ENCODE measurements around the gene FYN. TPM values are rescaled to one million over a fixed set of nuclear protein-coding genes. Genes with fewer than 3 reads are reported as not detected.
A peak's percentile ranks its signal among the peaks of the same experiment; 100 is the strongest.

Gene FYN
- polyA plus RNA-seq, 1 donor from 2014 or later = 45.9 TPM

DNA sequence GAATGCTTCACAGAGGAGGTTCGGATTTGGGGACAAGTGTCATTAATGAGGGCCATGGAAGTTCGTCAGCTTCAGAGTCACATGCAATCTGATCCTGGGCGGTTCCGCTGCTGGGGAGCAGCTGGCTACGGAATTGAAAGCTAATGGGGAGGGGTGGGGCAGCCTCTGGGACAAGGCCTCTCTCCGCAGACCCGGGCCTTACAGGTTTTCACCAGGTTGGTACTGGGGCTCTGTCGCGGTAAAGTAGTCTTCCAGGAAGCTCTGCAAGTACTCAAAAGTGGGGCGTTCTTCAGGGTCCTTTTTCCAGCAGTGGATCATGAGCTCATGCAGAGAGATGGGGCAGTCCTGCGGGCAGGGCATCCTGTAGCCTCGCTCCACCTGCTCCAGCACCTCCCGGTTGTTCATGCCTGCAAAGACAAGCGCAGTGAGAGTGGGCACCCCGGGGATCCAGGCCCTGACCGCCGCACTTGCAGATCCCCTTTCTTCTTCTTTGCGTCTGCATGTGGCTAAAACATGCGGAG lies 211.7 kb downstream of the FYN start:
- Mint-ChIP-seq H3K36me3 (no peaks in the 10 kb centered on the region), H3K27ac (peak overlapping the region in 1 of 3 donors; percentile 48), H3K27me3 (no peaks in the 10 kb centered on the region), H3K9me3 (no peaks in the 10 kb centered on the region), H3K4me3 (no peak overlapping the region), H3K4me1 (peaks cover 0 to 5% (median 2%) of the 10 kb centered on the region in 3 donors)

DNA sequence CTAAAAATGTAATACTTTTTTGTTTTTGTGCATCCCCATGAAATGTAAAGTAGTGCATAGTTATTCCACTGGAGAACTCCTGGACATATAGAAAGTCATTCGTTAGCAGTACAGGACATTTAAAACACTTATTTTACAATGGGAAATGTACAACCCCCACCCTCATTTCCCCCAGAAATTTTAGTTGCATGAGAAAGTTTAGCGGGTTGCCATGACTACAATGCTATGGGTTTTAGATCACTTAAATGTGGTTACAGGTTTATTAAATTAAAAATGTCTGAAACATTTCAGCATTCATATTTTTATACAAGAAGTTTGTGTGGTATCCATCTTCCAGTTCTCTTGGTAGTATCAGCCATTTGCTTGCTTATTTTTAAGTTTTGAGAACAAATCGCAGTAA lies 212.7 kb downstream of the FYN start:
- Mint-ChIP-seq H3K27me3 (no peaks in the 10 kb centered on the region), H3K27ac (no peak overlapping the region), H3K4me1 (peaks cover 0 to 5% (median 2%) of the 10 kb centered on the region in 3 donors), H3K9me3 (no peaks in the 10 kb centered on the region), H3K36me3 (no peaks in the 10 kb centered on the region), H3K4me3 (no peak overlapping the region)

DNA sequence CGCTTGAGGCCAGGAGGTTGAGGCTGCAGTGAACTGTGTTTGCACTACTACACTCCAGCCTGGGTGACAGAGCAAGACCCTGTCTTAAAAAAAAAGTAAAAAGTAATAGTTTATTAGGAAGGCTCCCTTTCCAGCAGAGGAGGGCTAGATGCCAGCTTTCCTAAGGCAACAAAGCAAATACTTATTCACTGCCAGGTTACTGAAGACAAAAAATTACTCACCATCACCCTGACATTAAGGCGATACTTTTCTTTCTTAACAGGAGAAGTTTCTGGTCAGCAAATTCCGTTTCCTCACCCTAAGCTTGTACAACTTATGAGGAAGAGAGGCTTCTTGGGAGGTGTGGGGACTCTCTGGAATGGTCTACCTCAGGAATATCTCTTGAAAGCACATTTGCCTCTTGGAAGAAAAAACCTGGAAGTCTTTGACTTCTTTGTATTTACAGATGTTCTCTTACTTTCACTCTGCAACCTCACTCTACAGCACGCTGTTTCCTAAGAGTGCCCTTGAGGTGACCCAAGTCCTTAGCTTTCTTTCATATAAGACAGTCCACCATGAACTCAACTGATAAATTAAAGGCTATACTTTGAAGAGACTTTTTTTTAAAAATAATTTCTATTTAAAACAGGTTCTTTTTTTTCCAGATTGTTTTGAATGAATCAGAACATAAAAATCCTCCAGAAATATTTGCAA lies 214.6 kb downstream of the FYN start:
- Mint-ChIP-seq H3K27me3 (no peaks in the 10 kb centered on the region), H3K9me3 (no peaks in the 10 kb centered on the region), H3K27ac (peak overlapping the region in 1 of 3 donors; percentile 73), H3K4me3 (no peak overlapping the region), H3K36me3 (peaks cover 1% of the 10 kb centered on the region), H3K4me1 (peaks cover 2 to 5% (median 4%) of the 10 kb centered on the region in 3 donors)

DNA sequence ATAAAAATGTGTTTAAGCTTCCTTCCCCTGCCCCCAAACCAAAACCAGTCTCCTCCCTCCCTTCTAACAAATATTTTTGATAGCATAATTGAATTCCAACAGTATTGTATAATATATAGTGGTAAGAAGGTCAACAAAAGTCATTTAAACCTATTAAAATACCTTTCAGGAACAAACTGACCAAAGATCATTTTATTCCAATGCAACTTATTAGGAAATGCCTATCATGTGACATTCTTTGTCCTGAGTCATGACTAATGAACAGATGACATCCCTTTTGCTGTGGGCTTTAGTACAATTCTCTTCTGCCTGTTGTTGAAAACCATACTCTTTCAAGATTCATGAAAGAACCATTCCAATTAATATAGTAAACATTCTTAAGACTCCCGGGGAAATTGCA lies 216.1 kb downstream of the FYN start:
- Mint-ChIP-seq H3K27me3 (no peaks in the 10 kb centered on the region), H3K4me1 (peaks cover 2 to 4% (median 3%) of the 10 kb centered on the region in 3 donors), H3K9me3 (no peaks in the 10 kb centered on the region), H3K27ac (peak overlapping the region in 1 of 3 donors; percentile 2), H3K36me3 (peaks cover 1% of the 10 kb centered on the region), H3K4me3 (no peak overlapping the region)

DNA sequence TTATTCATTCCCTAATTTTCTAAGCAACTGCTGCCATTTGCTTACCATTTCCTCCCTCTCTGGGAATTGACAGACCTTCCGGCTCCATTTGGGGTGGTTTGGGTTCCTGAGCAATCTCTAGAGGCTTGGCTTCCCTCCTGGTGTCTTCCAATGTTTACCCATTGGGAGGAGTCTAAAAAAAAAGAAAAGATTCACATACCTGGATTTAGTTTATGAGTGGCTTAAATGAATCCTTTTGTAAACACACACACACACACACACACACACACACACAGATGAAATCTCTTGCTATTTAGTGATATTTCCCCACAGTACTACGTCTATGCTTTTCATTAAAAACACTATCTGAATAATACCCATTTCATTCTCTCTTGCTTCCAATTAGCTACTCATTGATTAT lies 219.3 kb downstream of the FYN start:
- H3K4me1 Mint-ChIP-seq = peaks cover 2 to 7% (median 4%) of the 10 kb centered on the region in 3 donors
- H3K27me3 Mint-ChIP-seq = no peaks in the 10 kb centered on the region
- peaks cover 1% of the 10 kb centered on the region for H3K36me3 Mint-ChIP-seq
- H3K9me3 Mint-ChIP-seq = no peaks in the 10 kb centered on the region
- no peak overlapping the region for H3K27ac Mint-ChIP-seq
- H3K4me3 Mint-ChIP-seq = peak overlapping the region in 1 of 4 donors; percentile 47

DNA sequence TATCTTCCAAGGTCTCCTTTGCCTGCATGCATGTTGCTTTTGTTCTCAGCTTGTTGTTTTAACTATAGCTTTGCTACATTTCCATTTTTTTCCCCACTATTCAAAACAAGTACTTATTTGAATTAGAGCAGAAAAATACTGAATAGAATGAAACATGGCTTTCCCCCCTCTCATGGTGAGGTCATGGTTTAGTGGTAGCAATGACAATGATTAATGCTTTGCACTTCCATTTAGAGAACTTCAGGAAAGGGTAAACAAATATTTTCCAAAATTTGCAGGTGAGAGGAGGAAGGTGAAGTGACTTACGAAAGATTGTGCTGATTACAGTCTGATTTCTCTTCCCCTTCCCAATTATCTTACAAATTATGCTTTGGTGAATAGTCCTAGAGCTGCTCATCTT lies 219.8 kb downstream of the FYN start:
- Mint-ChIP-seq H3K4me1 (peaks cover 2 to 7% (median 4%) of the 10 kb centered on the region in 3 donors), H3K4me3 (no peak overlapping the region), H3K27me3 (no peaks in the 10 kb centered on the region), H3K36me3 (peaks cover 1% of the 10 kb centered on the region), H3K9me3 (no peaks in the 10 kb centered on the region), H3K27ac (no peak overlapping the region)

DNA sequence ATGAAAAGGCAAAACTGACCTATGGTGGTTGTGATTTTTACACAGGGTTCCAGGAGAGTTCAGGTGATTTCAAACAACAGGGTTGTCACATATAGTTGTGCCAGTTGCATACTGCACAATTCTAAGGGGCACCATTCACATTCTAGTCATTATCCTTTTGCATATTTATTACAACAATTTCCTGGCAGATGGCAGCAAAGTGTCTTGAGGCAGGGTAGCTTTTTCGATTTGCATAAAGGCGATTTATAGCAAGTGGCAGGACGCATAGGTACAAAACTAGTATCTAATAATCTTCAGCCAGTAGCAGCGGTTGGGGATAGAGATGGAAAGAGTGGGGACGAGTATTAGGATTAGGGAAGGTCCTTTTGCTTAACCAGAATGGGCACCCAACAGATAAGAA lies 221.1 kb downstream of the FYN start:
- peak overlapping the region in 1 of 3 donors; percentile 63 for H3K27ac Mint-ChIP-seq
- no peak overlapping the region for H3K4me3 Mint-ChIP-seq
- H3K9me3 Mint-ChIP-seq = no peaks in the 10 kb centered on the region
- H3K27me3 Mint-ChIP-seq = no peaks in the 10 kb centered on the region
- H3K36me3 Mint-ChIP-seq = peaks cover 1% of the 10 kb centered on the region
- H3K4me1 Mint-ChIP-seq = peaks cover 0 to 7% (median 4%) of the 10 kb centered on the region in 3 donors

DNA sequence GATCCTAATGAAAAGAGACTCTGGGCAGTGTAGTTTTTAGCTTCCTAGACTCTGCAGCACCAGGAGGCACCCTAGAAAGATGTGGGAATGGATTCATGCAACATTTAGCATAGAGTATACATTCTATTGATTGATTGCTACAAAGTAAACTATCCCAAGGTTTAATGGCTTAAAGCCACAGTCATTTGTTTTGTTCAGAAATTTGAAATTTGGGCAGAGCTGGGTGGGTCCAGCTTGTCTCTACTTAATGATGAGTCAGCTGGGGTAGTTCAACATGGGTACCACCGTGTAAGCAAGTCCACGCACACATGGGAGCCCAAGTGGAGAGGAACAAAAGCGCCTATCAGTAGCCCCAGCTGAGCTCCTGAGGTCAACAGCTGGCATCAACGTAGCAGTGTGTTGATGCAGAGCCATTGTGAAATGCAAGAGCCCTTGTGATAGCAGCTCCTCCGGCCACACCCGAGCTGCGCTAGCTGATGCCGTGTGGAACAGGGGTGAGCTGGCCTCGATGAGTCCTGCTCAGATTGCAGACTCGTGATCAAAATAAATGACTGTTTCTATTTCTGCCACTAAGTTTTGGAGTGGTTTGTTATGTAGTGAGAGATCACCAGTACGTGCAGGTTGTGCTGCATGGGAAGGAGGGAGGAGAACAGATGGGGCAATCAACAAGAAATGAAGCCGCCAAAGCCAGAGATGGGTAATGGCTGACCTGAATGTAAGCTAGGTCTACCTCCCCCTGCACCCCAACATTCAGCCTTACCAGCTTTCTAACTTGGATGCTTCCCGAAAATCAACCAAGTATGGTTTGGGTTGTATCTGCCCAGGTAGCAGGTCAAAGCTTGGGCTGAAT lies 221.8 kb downstream of the FYN start:
- no peak overlapping the region for H3K27ac Mint-ChIP-seq
- no peaks in the 10 kb centered on the region for H3K9me3 Mint-ChIP-seq
- no peak overlapping the region for H3K4me3 Mint-ChIP-seq
- H3K27me3 Mint-ChIP-seq = no peaks in the 10 kb centered on the region
- H3K4me1 Mint-ChIP-seq = peaks cover 0 to 7% (median 4%) of the 10 kb centered on the region in 3 donors
- H3K36me3 Mint-ChIP-seq = peaks cover 2% of the 10 kb centered on the region

DNA sequence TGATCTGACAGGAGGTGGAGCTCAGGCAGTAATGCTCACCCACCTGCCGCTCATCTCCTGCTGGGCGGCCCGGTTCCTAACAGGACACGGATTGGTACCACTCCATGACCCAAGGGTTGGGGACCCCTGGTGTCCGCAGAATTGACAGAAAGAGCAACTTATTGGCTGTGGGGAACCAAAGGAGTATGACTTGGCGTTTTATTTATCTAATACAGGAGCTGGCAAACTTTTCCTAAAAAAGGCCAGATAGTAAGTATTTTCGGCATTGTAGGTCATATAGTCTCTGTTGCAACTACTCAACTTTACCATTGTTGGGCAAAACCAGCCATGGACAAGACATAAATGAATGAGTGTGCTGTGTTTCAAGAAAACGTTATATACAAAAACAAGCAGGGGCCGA lies 223.2 kb downstream of the FYN start:
- Mint-ChIP-seq H3K27me3 (no peaks in the 10 kb centered on the region), H3K36me3 (peaks cover 1% of the 10 kb centered on the region), H3K4me3 (no peak overlapping the region), H3K9me3 (no peaks in the 10 kb centered on the region), H3K4me1 (peaks cover 0 to 7% (median 4%) of the 10 kb centered on the region in 3 donors), H3K27ac (no peak overlapping the region)

DNA sequence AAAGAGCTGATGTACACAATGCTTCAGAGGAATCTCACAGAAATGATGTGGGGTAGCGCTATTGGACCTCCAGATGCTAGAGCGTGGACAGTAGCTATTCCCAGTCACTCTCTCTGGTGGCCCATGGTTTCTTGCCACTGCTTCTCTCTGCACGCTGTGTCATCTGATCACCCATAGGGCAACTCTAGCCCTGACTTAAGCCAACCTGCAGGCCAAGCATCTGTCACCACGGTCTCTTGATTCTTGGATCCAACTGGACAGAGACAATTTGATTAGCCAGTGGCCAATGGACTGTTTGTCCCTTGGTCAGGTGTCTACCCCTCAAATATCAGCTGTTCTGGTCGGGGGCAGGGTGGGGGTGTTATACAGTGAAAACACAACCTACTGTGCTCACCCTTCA lies 225.2 kb downstream of the FYN start:
- Mint-ChIP-seq H3K4me3 (no peak overlapping the region), H3K9me3 (no peaks in the 10 kb centered on the region), H3K27ac (no peak overlapping the region), H3K27me3 (no peaks in the 10 kb centered on the region), H3K36me3 (peaks cover 1% of the 10 kb centered on the region), H3K4me1 (peaks cover 0 to 7% (median 0%) of the 10 kb centered on the region in 3 donors)

DNA sequence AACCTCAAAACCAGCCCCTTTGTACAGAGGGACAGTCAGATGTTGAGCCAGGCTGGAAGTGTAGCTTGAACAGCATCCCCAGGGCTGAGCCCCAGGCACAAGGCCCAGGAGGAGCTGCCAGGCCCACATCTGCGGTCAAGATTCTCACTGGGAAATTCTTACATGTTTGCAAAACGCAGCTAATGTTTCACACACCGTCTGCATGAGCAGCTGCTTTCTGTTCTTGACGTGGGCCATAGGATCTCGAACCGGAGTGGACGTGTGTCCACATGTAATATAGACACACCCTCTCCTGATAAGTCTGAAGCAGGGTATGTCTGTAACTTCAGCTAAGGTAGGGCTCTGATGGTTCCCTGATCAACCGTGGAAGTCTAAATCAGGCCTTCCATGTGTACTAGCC lies 226.3 kb downstream of the FYN start:
- Mint-ChIP-seq H3K4me3 (no peak overlapping the region), H3K36me3 (peaks cover 1% of the 10 kb centered on the region), H3K4me1 (peaks cover 0 to 2% (median 0%) of the 10 kb centered on the region in 3 donors), H3K27me3 (no peaks in the 10 kb centered on the region), H3K27ac (no peak overlapping the region), H3K9me3 (no peaks in the 10 kb centered on the region)

DNA sequence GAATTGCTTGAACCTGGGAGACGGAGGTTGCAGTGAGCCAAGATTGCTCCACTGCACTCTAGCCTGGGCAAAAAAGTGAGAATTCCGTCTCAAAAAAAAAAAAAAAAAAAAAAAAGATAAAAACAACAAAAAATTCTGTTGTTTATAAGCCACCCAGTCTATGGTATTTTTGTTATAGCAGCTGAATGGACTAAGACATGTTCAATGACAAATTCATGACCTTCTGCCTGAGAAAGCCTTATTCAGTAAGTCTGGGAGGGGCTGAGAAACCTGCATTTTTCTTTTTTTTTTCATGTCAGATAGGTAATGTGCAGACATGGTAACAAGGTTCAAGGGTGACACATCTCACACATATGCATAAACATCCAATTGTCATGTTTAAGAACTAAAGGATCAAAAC lies 227.2 kb downstream of the FYN start:
- Mint-ChIP-seq H3K4me3 (no peak overlapping the region), H3K27ac (no peak overlapping the region), H3K27me3 (no peaks in the 10 kb centered on the region), H3K9me3 (no peaks in the 10 kb centered on the region), H3K36me3 (peaks cover 1% of the 10 kb centered on the region), H3K4me1 (no peaks in the 10 kb centered on the region)

DNA sequence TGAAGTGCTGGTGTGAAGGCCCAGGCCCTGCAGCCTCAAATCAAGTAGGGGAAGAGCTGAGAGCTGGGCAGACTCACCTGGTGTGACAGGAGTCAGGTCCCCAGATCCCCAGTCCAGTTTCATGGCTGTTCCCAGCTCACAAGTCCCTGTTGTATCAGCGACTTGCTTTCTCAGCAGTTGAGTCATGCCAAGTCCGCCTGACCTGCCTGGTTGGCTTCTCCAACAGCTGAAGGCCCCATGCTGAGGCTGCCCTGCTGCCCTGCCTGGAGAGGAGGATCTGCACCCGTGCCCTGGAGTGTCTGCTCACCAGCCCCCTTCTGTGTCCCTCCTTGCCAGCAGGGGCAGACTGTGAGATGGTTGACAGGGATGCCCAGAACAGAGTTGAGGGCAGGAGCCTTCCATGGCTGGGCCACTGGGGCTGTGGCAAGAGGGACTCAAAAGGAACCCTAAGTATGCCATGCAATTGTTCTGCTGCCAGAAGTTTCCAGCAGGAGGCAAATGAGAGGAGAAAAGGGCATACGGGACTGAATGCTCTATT lies 228.3 kb downstream of the FYN start:
- no peak overlapping the region for H3K27ac Mint-ChIP-seq
- H3K4me1 Mint-ChIP-seq = no peaks in the 10 kb centered on the region
- H3K27me3 Mint-ChIP-seq = no peaks in the 10 kb centered on the region
- no peak overlapping the region for H3K4me3 Mint-ChIP-seq
- peaks cover 1% of the 10 kb centered on the region for H3K36me3 Mint-ChIP-seq
- H3K9me3 Mint-ChIP-seq = no peaks in the 10 kb centered on the region

DNA sequence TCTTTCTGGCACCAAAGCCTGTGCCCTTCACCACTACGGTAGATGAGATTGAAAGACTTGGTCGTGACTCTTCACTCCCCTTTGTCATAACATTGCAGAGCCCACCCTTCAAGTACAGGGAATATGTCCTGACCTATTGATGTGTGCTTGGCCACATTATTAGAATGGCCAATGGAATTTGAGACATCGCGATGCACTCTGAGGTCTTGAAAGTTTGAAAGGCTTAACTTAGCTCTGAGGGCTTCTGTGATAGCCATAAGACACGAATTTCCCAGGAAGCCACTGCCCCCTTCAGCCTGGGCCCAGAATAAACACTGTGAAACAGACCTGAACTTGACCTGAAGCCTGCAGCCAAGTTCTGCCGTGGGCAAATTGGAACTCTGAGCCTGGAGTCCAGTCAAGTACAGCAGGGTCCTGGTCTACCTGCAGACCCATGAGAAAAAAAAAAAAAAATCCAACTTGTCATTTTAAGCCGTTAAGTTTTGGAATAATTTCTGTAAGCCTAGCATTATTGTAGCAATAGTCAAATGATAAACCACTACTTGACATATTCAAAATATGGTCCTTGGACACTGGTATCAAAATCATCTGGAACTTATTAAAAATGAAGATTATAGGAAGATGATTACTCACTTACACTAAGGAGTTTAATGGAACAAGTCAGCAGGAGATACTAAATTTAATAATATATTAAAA lies 230.6 kb downstream of the FYN start:
- H3K4me1 Mint-ChIP-seq = no peaks in the 10 kb centered on the region
- no peak overlapping the region for H3K4me3 Mint-ChIP-seq
- no peaks in the 10 kb centered on the region for H3K9me3 Mint-ChIP-seq
- H3K27ac Mint-ChIP-seq = peak overlapping the region in 1 of 3 donors; percentile 10
- no peaks in the 10 kb centered on the region for H3K27me3 Mint-ChIP-seq
- H3K36me3 Mint-ChIP-seq = peaks cover 1% of the 10 kb centered on the region

DNA sequence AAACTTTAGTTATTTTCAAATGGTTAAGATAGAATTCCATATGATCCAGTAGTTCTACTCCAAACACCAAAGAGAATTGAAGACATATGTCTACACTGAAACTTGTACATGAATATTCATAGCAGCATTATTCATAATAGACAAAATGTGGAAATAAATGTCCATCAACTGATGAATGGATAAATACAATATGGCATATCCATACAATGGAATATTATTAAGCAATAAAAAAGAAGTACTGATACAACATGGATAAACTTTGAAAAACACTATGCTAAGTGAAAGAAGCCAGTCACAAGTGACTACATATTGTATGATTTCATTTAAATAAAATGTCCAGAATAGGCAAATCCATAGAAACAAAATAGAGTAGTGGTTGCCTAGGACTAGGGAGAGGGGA lies 234.0 kb downstream of the FYN start:
- no peak overlapping the region for H3K27ac Mint-ChIP-seq
- peaks cover 0 to 4% (median 0%) of the 10 kb centered on the region in 3 donors for H3K9me3 Mint-ChIP-seq
- no peaks in the 10 kb centered on the region for H3K36me3 Mint-ChIP-seq
- H3K4me3 Mint-ChIP-seq = no peak overlapping the region
- no peaks in the 10 kb centered on the region for H3K4me1 Mint-ChIP-seq
- no peaks in the 10 kb centered on the region for H3K27me3 Mint-ChIP-seq

Measured in IgD-negative memory B cell (primary cell).